ENCODE results near the gene TSPAN15.

DNA sequence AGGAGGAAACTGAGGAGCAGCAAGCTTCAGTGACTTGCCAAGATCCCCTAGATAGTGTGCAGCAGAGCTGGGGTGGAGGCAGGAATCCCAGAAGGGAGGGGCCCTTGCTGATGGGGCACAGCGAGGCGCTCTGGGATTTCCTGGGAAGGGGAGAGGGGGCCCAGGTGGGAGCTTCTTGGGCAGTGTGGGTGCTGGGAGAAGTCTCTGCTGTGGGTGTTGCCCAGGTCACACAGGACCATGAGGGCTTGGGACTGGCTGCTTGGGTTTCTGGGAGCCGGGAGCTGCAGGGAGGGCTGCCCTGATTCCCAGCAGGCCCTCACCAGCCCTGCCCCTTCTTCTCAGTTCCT, 55.2 kb downstream of the TSPAN15 start:
- TF ChIP-seq, protein P1, sequence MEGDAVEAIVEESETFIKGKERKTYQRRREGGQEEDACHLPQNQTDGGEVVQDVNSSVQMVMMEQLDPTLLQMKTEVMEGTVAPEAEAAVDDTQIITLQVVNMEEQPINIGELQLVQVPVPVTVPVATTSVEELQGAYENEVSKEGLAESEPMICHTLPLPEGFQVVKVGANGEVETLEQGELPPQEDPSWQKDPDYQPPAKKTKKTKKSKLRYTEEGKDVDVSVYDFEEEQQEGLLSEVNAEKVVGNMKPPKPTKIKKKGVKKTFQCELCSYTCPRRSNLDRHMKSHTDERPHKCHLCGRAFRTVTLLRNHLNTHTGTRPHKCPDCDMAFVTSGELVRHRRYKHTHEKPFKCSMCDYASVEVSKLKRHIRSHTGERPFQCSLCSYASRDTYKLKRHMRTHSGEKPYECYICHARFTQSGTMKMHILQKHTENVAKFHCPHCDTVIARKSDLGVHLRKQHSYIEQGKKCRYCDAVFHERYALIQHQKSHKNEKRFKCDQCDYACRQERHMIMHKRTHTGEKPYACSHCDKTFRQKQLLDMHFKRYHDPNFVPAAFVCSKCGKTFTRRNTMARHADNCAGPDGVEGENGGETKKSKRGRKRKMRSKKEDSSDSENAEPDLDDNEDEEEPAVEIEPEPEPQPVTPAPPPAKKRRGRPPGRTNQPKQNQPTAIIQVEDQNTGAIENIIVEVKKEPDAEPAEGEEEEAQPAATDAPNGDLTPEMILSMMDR (IDR thresholded peaks at IDR 0.05) = no peak
- no peak for TF ChIP-seq POLR2A (IDR thresholded peaks at IDR 0.05)

Data from right lobe of liver (tissue), 4 donors.